ENCODE measurements around the gene PRSS2. TPM values are rescaled to one million over a fixed set of nuclear protein-coding genes. Genes with fewer than 3 reads are reported as not detected.
A peak's percentile ranks its signal among the peaks of the same experiment; 100 is the strongest.

PRSS2 gene
- total and polyA plus RNA-seq, 2 donors (not counting 3 experiments of a cell fraction or from before 2014, with no cell fraction given) = 0.25 TPM; not detected in 1

- no TSS peak for BruUV-seq (replicated peaks)
- FAIRE-seq (peak; percentile 69), DNase-seq (ENCODE audit: low read depth, low spot score) (peak; percentile 52)
- H3K4me2 ChIP-seq (ENCODE audit: insufficient read depth, low read length) = peak overlapping the region; percentile 45
- peak overlapping the region; percentile 60 for H3K9ac ChIP-seq (replicated peaks; ENCODE audit: extremely low read depth, insufficient read depth, low read length)
- H3K27ac ChIP-seq (ENCODE audit: insufficient read depth, low read depth, low read length) = peak overlapping the region; percentile 98
- intact Hi-C loops (cut with micrococcal nuclease) = loop anchor here (1.0 to 5.0 kb wide), 7 partner anchors 13 to 583 kb away; partner anchors contain the start of gene EPHB6
- dilution Hi-C loops (cut with MboI; ENCODE audit: extremely low pct_ligation_motif_present, low sequenced_read_pairs) = no loop called here
- H3K79me2 ChIP-seq (ENCODE audit: control insufficient read depth, insufficient read depth, low read length) = no peaks in the 10 kb centered on the region
- H3K4me1 ChIP-seq (ENCODE audit: control insufficient read depth, extremely low read depth, insufficient read depth, low read length) = peaks cover 64% of the 10 kb centered on the region
- no peaks in the 10 kb centered on the region for H3K27me3 ChIP-seq (ENCODE audit: control insufficient read depth in 2 of 2, insufficient read depth in 2 of 2, low read length in 2 of 2)
- H3K9me3 ChIP-seq (replicated peaks; ENCODE audit: control insufficient read depth, insufficient read depth, low read length) = no peaks in the 10 kb centered on the region
- CTCF ChIA-PET = interaction anchor here (1.2 to 9.8 kb wide), 17 partner anchors 19 to 295 kb away, joined by 3 to 425 read pairs (median 12); no protein-coding TSS in a partner anchor
- POLR2A ChIA-PET = interaction anchor here (0.6 to 1.8 kb wide), 3 partner anchors 11 to 271 kb away, joined by 3 to 6 read pairs (median 3); no protein-coding TSS in a partner anchor
- no peaks in the 10 kb centered on the region for H4K20me1 ChIP-seq (replicated peaks; ENCODE audit: control insufficient read depth, extremely low read depth, insufficient read depth, low read length)
- no peaks in the 10 kb centered on the region for H3K9me1 ChIP-seq (replicated peaks; ENCODE audit: control insufficient read depth, extremely low read depth, insufficient read depth, low read length)
- no peak overlapping the region for H3K4me3 ChIP-seq (replicated peaks in 1 of 3; ENCODE audit: insufficient read depth in 1 of 3, low read depth in 1 of 3, low read length in 3 of 3)
- TF ChIP-seq GATA2 (IDR thresholded peaks at IDR 0.05; ENCODE audit: insufficient read depth, insufficient read length, low read depth, low read length) (peak; percentile 98), CTCF (IDR thresholded peaks at IDR 0.05; ENCODE audit: extremely low read depth in 1 of 2, insufficient read depth in 1 of 2, low read depth in 1 of 2, low read length in 2 of 2) (no peak), POLR2A (IDR thresholded peaks at IDR 0.05; ENCODE audit: low read depth, low read length) (peak; percentile 44), MAX (IDR thresholded peaks at IDR 0.05; ENCODE audit: insufficient read depth, insufficient read length) (no peak), JUN (IDR thresholded peaks at IDR 0.05; ENCODE audit: borderline replicate concordance, insufficient read depth, insufficient read length, low read depth) (peak; percentile 47), FOS (IDR thresholded peaks at IDR 0.05; ENCODE audit: borderline replicate concordance, insufficient read depth, low read length) (peak; percentile 70), EZH2 (IDR thresholded peaks at IDR 0.05; ENCODE audit: borderline replicate concordance, low read depth, low read length, severe bottlenecking) (no peak), POLR2AphosphoS5 (IDR thresholded peaks at IDR 0.05; ENCODE audit: insufficient read depth, low read depth, low read length) (peak; percentile 78), MYC (IDR thresholded peaks at IDR 0.05; ENCODE audit: low read depth, low read length) (no peak)
- H3K36me3 ChIP-seq (ENCODE audit: control insufficient read depth in 2 of 2, extremely low read depth in 1 of 2, insufficient read depth in 2 of 2, low read length in 2 of 2) = no peaks in the 10 kb centered on the region
- no peak overlapping the region for H2AFZ ChIP-seq (ENCODE audit: low read depth, low read length)
Observed at GRCh38 chr7:142808802-142809583, 38.2 kb downstream of the PRSS2 start.
